GM19239 (cell line): ENCODE data around the gene TPM4.

ENCODE experiments used
- DNase-seq: peaks from one replicate; pipeline ENCODE4 v3.0.0; 2011; ENCODE audit warnings: low spot score; ENCODE audit not compliant: insufficient read length
- FAIRE-seq: peaks from 2 replicates; lab custom pipeline; 2011; peaks lifted over from hg19 to GRCh38; lab: Jason Lieb, UNC

Gene TPM4

DNA sequence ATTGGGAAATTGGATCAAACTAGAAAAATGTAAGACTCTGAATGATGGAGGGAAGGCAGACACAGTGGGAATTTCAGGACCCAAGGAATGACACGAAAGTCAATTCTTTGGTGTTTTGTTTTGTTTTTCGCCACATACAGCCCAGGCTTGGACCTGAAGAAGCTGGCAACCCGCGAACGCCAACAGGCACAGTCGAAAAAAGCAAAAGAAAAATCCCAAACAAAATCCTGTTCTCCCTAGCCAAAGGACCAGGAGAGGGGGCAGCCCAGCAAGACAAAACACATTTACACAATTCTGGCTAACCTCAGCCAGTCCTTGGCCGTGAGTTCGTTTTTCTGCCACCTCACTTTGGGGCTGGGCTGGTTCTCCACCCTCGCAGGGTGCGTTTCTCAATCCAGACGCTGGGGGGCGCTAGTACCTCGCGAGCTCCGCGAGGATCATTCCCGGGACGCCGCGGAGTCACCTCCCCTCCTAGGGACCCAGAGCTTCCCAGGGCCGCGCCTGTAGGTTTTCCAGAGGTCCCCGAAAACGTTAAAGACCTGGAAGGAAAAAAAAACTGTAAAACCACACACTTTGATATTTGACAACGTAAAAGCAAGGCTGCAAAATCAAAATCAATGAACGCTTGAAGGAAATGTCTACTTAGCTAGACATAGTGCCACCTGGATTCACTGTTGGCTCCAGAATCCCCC is 34.9 kb upstream of the TPM4 start:
- DNase-seq: peak; percentile 79
- FAIRE-seq: peak; percentile 84

DNA sequence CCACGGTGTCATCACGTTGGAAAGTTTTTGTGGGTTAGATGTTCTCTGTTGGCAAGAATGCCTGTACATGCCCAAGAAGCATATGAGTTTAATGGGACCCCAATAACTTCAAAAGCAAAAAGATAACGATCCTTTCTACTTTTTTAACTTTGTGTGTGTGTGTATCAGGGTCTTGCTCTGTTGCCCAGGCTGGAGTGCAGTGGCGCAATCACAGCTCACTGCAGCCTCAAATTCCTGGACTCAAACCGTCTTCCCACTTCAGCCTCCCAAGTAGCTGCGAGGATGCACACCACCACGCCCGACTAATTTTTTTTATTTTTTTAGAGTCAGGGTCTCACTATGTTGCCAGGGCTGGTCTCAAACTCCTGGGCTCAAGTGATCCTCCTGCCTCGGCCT is 34.3 kb upstream of the TPM4 start:
- DNase-seq (no peak), FAIRE-seq (no peak)

DNA sequence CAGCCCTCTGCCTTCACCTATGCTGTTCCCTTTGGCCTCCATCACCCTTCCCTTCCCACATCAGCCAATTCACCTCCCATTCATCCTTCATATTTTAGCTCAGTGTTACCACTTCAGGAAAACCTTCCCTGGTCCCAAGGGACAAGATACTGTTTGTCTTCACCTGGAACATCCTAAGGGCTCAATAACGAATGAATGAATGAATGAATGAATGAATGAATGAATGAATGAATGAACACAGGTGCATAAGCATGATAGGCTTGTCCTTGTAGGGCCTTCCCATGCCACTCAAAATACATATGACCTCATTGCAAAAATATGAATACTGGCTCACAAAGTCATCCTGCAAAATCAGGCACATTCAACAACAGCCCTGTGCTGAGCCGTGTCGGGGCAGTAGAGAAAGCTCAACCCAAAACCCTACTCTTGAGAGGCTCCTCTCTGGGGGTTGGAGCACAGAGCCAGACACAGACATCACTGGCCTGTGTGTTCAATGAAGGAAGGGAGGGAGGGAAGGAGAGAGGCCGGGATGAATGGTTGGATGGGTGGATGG is 33.7 kb upstream of the TPM4 start:
- FAIRE-seq (no peak), DNase-seq (no peak)

GRCh38 chr19:16043156-16043757 is 33.0 kb upstream of the TPM4 start:
- DNase-seq: no peak
- FAIRE-seq: no peak

DNA sequence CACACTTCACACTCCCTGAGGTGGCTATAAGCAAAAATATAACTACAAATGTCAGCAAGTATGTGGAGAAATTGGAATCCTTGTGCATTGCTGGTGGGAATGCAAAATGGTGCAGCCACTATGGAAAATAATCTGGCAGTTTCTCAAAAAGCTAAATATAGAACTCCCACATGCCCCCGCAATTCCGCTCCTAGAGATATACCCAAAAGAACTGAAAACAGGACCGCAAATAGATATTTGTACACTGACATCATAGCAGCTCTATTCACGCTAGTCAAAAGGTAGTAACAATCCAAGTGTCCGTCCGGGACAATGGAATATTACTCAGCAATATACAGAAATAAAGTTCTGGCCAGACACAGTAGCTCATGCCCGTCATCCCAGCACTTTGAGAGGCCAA is 31.5 kb upstream of the TPM4 start:
- DNase-seq: no peak
- no peak for FAIRE-seq

DNA sequence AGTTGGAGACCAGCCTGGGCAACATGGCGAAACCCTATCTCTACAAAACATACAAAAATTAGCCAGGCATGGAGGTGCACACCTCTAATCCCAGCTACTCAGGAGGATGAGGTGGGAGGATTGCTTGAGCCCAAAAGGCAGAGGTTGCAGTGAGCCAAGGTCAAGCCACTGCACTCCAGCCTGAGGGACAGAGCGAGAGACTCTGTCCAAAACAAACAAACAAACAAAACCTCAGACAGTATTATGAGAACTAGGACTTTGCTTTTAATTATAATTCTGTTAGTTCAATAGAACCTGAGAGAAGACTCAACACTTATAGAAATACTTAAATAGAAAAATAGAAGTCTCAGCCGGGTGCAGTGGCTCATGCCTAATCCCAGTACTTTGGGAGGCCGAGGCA is 31.1 kb upstream of the TPM4 start:
- no peak for FAIRE-seq
- DNase-seq: no peak

DNA sequence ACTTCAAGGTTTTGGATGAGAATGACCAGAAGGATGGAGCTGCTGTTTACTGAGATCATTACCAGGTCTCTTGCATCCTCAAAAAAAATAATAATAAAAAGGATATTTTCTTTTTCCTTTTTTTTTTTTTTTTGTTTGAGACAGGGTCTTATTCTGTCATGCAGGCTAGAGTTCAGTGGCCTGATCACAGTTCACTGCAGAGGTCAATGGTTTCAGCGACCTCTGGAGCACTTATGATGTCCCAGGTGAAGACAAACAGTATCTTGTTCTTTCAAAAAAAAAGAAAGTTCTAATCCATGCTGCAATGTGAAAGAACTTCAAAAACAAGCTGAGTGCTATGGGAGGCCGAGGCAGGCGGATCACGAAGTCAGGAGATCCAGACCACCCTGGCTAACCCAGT is 30.4 kb upstream of the TPM4 start:
- no peak for FAIRE-seq

DNA sequence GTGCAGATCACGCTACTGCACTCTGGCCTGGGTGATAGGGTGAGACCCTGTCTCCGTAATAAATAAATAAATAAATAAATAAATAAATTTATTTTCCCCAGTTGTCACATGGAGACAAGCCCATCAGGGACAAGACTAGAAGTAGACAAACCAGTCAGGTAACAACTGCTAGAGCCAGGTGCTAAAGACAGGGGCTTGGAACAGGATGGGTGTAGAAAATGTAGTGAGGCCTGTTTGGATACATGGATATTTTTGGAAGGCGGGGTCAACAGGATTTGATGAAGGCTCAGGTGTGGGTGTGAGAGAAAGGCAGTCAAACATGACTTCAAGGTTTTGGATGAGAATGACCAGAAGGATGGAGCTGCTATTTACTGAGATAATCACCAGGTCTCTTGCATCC is 27.7 kb upstream of the TPM4 start:
- DNase-seq (no peak), FAIRE-seq (no peak)

More for the DNA sequence above, 30.4 kb upstream of the TPM4 start:
- no peak for DNase-seq

GRCh38 chr19:16051254-16052025 is 24.9 kb upstream of the TPM4 start:
- FAIRE-seq (no peak), DNase-seq (no peak)

GRCh38 chr19:16052353-16052752 is 23.9 kb upstream of the TPM4 start:
- FAIRE-seq (no peak), DNase-seq (no peak)

- DNase-seq (no peak), FAIRE-seq (no peak)
Observed at GRCh38 chr19:16057062-16057461, 19.2 kb upstream of the TPM4 start.

GRCh38 chr19:16060294-16060693 is 16.0 kb upstream of the TPM4 start:
- DNase-seq (no peak), FAIRE-seq (no peak)

GRCh38 chr19:16061943-16062342 is 14.4 kb upstream of the TPM4 start:
- FAIRE-seq (no peak), DNase-seq (no peak)

DNA sequence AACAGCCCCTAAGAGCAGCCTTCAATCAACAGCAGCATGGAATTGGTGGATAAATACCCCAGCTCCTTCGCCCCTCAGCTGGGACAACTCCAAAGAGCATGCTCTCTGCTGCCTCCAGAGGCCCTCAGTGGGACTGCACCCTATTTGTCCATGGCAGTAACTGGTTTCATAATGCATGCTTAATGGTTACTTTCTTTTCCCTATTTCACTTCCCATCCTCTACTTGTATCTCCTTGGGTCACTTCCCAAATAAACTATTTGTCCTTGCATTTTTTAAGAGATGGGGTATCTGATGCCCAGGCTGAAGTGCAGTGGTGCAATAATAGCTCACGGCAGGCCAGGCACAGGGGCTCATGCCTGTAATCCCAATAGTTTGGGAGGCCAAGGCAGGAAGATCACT is 13.5 kb upstream of the TPM4 start:
- DNase-seq (no peak), FAIRE-seq (peak; percentile 90)

GRCh38 chr19:16064209-16064889 is 11.9 kb upstream of the TPM4 start:
- DNase-seq (no peak), FAIRE-seq (no peak)

GRCh38 chr19:16066611-16067104 is 9.6 kb upstream of the TPM4 start:
- DNase-seq (no peak), FAIRE-seq (no peak)

DNA sequence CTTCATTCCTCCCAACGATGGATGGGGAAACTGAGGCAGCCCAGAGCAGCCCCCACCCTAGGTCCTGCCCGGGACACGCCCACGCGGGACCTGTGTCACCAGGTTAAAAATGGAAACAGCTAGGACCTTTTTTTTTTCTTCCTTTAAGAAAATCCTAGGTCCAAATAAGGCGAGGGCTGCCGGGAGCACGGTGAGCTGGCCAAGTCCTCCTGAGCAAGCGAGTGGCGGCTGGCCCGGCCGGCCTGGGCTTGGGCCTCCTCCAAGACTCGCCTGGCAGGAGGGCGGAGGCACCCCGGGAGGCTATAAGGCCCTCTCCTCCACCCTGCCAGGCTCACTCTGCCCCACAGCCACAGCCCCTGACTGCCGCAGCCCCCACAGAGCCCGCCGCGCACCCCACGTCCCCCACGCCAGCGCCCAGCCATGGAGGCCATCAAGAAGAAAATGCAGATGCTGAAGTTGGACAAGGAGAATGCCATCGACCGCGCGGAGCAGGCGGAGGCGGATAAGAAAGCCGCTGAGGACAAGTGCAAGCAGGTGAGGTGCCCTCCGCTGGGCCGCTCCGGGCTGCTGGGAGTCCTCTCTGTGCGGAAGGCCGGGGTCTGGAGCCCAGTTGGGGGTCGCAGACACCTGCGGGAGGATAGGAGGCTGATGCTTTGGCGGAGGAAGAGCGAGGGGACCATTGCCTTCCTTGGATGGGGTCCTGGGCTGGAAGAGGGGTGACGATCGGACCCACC is 8.9 kb upstream of the TPM4 start:
- FAIRE-seq (no peak), DNase-seq (no peak)

DNA sequence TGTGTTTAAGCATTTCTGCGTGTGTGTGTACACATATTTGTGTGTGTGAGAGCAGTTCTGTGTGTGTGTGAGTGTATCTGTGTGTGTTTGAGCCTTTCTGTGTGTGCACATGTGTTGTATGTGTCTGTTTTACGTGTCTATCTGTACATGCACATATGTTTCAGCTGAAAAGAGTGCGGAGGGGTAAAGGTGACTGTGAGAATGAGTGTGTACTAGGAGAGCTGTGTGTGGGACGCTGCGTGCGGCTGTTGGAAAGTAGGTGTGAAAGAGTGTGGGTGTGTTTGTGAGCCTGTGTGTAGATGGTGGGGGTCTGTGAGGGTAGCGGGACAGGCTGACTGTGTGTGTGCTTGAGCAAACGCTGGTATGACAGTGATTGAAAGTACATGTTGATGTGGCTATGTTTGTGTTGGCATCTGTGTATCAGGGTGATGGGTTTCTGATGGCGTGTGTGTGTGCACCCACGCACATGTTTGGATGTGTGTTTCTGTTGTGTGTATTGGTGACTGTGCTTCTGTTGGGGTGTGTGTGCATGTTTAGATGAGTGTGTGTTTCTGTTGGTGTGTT is 7.5 kb upstream of the TPM4 start:
- DNase-seq: no peak

DNA sequence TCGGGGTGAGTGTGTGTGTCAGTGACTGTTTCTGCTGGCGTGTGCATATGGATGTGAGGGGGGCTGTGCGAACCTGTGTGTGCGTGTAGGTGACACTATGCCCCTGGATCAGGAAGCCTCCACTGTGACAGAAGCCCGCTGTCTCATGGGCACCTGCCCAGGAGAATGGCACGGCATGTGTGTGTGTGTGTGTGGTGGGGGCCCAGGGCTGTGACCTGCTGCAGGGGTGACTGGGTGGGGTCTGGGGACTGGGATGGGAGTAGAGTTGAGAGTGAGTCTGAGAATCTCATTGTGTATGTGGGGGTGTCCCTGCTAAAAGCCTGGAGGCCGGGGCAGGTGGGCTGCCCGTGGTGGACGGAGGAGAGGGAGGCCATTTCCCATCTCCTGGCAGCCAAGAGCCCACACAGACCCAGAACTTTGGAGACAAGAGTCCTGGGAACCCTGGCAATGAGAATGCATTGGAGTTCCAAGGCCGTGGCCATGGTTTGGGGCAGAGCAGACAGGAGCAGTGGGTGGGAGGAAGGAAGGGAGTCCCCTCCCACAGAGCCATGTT is 6.4 kb upstream of the TPM4 start:
- FAIRE-seq (no peak), DNase-seq (no peak)

More for the DNA sequence above, 7.5 kb upstream of the TPM4 start:
- no peak for FAIRE-seq
